Measurements from ENCODE around the gene CRHBP.
"Not testable (repeated sequence)": the region's sequence is repeated elsewhere in the genome, so short reads cannot be mapped to it uniquely, and the experiment has no call there.

Gene CRHBP

GRCh38 chr5:76960004-76960625 lies 7.3 kb downstream of the CRHBP start:
- no peak for DNase-seq

GRCh38 chr5:76964060-76964459 lies 11.2 kb downstream of the CRHBP start:
- DNase-seq: no peak

GRCh38 chr5:76971511-76971910 lies 18.7 kb downstream of the CRHBP start:
- no peak for DNase-seq

- no peak for DNase-seq
Observed at GRCh38 chr5:76972689-76973088, 19.8 kb downstream of the CRHBP start.

- no peak for DNase-seq
Observed at GRCh38 chr5:76974785-76975184, 21.9 kb downstream of the CRHBP start.

GRCh38 chr5:76978869-76979268 lies 26.0 kb downstream of the CRHBP start:
- DNase-seq: no peak

- DNase-seq: no peak
Observed at GRCh38 chr5:76980518-76981144, 27.8 kb downstream of the CRHBP start.

- DNase-seq: no peak
Observed at GRCh38 chr5:76982450-76982849, 29.6 kb downstream of the CRHBP start.

GRCh38 chr5:76983468-76983867 lies 30.6 kb downstream of the CRHBP start:
- DNase-seq: no peak

- no peak for DNase-seq
Observed at GRCh38 chr5:76986825-76987526, 34.1 kb downstream of the CRHBP start.

- DNase-seq: no peak
Observed at GRCh38 chr5:76990899-76991459, 38.1 kb downstream of the CRHBP start.

GRCh38 chr5:76993436-76993835 lies 40.6 kb downstream of the CRHBP start:
- not testable (repeated sequence) for DNase-seq

- no peak for DNase-seq
Observed at GRCh38 chr5:76994337-76994736, 41.5 kb downstream of the CRHBP start.

GRCh38 chr5:76998251-76998650 lies 45.4 kb downstream of the CRHBP start:
- DNase-seq: not testable (repeated sequence)

- DNase-seq: no peak
Observed at GRCh38 chr5:76999451-76999850, 46.6 kb downstream of the CRHBP start.

- DNase-seq: no peak
Observed at GRCh38 chr5:77003246-77003645, 50.4 kb downstream of the CRHBP start.

- no peak for DNase-seq
Observed at GRCh38 chr5:77006124-77006523, 53.3 kb downstream of the CRHBP start.

- DNase-seq: no peak
Observed at GRCh38 chr5:77008413-77008812, 55.6 kb downstream of the CRHBP start.

GRCh38 chr5:77010243-77010642 lies 57.4 kb downstream of the CRHBP start:
- no peak for DNase-seq

GRCh38 chr5:77011498-77011897 lies 58.7 kb downstream of the CRHBP start:
- DNase-seq: no peak

GRCh38 chr5:77012601-77013000 lies 59.8 kb downstream of the CRHBP start:
- no peak for DNase-seq

GRCh38 chr5:77015938-77016569 lies 63.2 kb downstream of the CRHBP start:
- DNase-seq: no peak

GRCh38 chr5:77016962-77017361 lies 64.1 kb downstream of the CRHBP start:
- no peak for DNase-seq

- DNase-seq: no peak
Observed at GRCh38 chr5:77017668-77018067, 64.8 kb downstream of the CRHBP start.

Measured in activated naive CD4-positive, alpha-beta T cell treated with Interleukin-2 at 50 U/mL for 16 hours (primary cell).